Kidney (tissue), 22 donors: ENCODE results near the gene ZNF648. TPM values are rescaled to one million over a fixed set of nuclear protein-coding genes. Genes with fewer than 3 reads are reported as not detected.

Experiments
- DNase-seq, 5 donors: peaks; one replicate each; pipeline ENCODE4 v3.0.0-alpha.2; 2013 to 2020
- FAIRE-seq: peaks from 2 replicates; lab custom pipeline; 2012; peaks lifted over from hg19 to GRCh38; lab: Jason Lieb, UNC
- H3K27ac ChIP-seq, 2 donors: one replicate each; pipeline ENCODE4 v1.7.0; 2013; ENCODE audit warnings: low read depth in 2 of 2, low read length in 2 of 2, inconsistent platforms in 1 of 2
- H3K27me3 ChIP-seq: one replicate; pipeline ENCODE4 v1.7.1; 2013; ENCODE audit warnings: low read length, inconsistent platforms; ENCODE audit not compliant: control insufficient read depth, insufficient read depth
- H3K36me3 ChIP-seq, 3 donors: one replicate each; pipeline versions ENCODE4 v1.7.0 to v1.7.1; 2013; ENCODE audit warnings: low read length in 3 of 3, control low read depth in 1 of 3, inconsistent platforms in 1 of 3; ENCODE audit not compliant: insufficient read depth in 3 of 3, control insufficient read depth in 2 of 3
- H3K4me1 ChIP-seq, 3 donors: one replicate each; pipeline versions ENCODE4 v1.7.0 to v1.7.1; 2013; ENCODE audit warnings: low read length in 3 of 3, inconsistent platforms in 1 of 3, low read depth in 1 of 3; ENCODE audit not compliant: control insufficient read depth in 2 of 3, insufficient read depth in 2 of 3
- H3K4me3 ChIP-seq, 3 donors: one replicate each; pipeline versions ENCODE4 v1.7.0 to v1.8.1; 2013; ENCODE audit warnings: low read length in 3 of 3, control low read depth in 1 of 3, inconsistent platforms in 1 of 3
- H3K9ac ChIP-seq, 3 donors: one replicate each; pipeline versions ENCODE4 v1.7.0 to v1.7.1; 2013; ENCODE audit warnings: low read length in 3 of 3, control low read depth in 1 of 3, inconsistent platforms in 1 of 3
- H3K9me3 ChIP-seq, 3 donors: one replicate each; pipeline versions ENCODE4 v1.7.0 to v1.7.1; 2013; ENCODE audit warnings: low read length in 3 of 3, control low read depth in 1 of 3, inconsistent platforms in 1 of 3; ENCODE audit not compliant: control insufficient read depth in 2 of 3, insufficient read depth in 1 of 3
- intact Hi-C: fragments of 100-400 bp; cut with DNase I; formaldehyde crosslinking; loops from one replicate; pipeline ENCODE4 v1.11.1; 2022
- long read RNA-seq, 10 donors: library from polyadenylated mRNA in 1 of 10; unstranded in 1 of 10; transcript quantifications; one replicate each; pipeline ENCODE4 v2.0.0 and lab custom pipeline, GENCODE V29; 2021 to 2026
- polyA plus RNA-seq: library from polyadenylated mRNA; stranded (reverse); fragments of 350-450 nt; fragmentation: Illumina TruSeq; extraction: RNeasy Lipid Tissue Mini Kit (QIAGEN cat#74804); gene quantifications from one replicate; pipeline ENCODE4 v1.2.3, GENCODE V29; 2014; ENCODE audit warnings: low read depth, low replicate concordance; ENCODE audit not compliant: insufficient read depth
- total RNA-seq: library from RNA; stranded (reverse); fragmentation: NEBNext Ultra II Directional; extraction: Animal tissue kit (Norgen Biotek cat#: 25700); gene quantifications from one replicate; pipeline ENCODE4 v1.2.1, GENCODE V29; 2021
- TF ChIP-seq, protein P1 (sequence below): IDR thresholded peaks from 3 replicates; pipeline ENCODE4 v1.5.1; 2012; ENCODE audit warnings: mild to moderate bottlenecking, moderate library complexity, borderline replicate concordance; ENCODE audit not compliant: insufficient read depth; ENCODE audit errors: extremely low read depth
- donor health status: control.
- donor health status: control.
- donor health status: control.
- donor health status: control.
- donor health status: control.
- donor health status: DM: yes; HTN: yes; CAD: no.
- donor health status: Normal renal cell carcinoma (clear cell type).

ZNF648 gene, protein sequence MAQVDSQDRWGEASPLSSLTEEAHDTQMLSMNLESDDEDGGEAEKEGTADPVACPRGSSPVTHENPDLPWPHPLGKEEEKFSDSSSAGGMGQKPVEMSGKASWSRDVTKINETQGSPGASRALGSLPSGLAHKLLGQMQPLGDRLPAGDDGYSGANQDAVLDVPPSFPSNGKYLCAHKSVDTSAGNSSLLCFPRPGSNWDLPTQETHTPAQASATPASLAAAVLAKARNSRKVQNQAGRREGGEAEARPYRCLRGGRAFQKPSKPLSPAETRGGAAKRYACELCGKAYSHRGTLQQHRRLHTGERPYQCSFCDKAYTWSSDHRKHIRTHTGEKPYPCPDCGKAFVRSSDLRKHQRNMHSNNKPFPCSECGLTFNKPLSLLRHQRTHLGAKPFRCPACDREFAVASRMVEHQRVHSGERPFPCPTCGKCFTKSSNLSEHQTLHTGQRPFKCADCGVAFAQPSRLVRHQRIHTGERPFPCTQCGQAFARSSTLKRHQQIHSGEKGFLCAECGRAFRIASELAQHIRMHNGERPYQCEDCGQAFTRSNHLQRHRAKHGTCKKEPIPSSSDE
- total RNA-seq = not detected
- polyA plus RNA-seq = not detected
- long read RNA-seq, donor 1 = 0 reads
- long read RNA-seq, donor 2 = 0 reads
- long read RNA-seq, donor 3 = 0 reads
- long read RNA-seq, donor 4 = 0 reads
- long read RNA-seq, donor 5 = 0 reads
- long read RNA-seq, donor 6 = 0 reads
- long read RNA-seq, donor 7 = 0 reads
- long read RNA-seq, donor 8 = 0 reads
- long read RNA-seq, donor 9 = 0 reads
- long read RNA-seq, donor 10, partial matches to known transcripts = 0 of 1 reads
- long read RNA-seq, donor 10, other reads (novel, unspliced or antisense) = 0 of 1 reads

DNA sequence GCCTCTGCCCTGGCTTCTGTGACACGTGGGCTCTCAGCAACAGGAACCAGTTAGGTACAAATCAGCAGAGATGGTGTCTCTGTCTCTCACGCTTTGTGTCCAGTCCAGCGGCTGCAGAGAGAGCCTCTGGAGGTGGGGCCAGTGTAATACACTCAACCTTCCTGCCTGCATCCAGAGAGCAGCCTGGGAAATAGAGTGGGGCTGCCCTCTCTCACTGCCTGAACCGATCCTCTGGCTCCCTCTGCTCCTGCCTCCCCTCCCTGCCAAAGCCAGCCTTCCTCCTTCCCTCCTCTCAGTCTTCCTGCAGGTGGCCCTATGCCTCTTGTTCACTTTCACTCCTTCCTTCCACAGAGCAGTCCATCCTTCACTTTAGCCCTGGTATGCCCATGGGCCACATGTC lies at the start of gene ZNF648:
TSS of gene ZNF648 (minus strand) at position 119 of the 400 bp plus-strand sequence. CDS start 3,702 bp downstream, outside the sequence.
- H3K4me1 ChIP-seq = no peaks in the 10 kb centered on the region
- H3K27me3 ChIP-seq = no peaks in the 10 kb centered on the region
- peak within 1 kb of the TSS in 1 of 3 donors; percentile 14 for H3K4me3 ChIP-seq
- peaks cover 0 to 4% (median 0%) of the 10 kb centered on the region in 3 donors for H3K9me3 ChIP-seq
- no peak for FAIRE-seq
- H3K36me3 ChIP-seq = no peaks in the 10 kb centered on the region
- H3K27ac ChIP-seq = no peak within 1 kb of the TSS
- peak in 1 of 5 donors; percentile 14 for DNase-seq
- TF ChIP-seq, protein P1, sequence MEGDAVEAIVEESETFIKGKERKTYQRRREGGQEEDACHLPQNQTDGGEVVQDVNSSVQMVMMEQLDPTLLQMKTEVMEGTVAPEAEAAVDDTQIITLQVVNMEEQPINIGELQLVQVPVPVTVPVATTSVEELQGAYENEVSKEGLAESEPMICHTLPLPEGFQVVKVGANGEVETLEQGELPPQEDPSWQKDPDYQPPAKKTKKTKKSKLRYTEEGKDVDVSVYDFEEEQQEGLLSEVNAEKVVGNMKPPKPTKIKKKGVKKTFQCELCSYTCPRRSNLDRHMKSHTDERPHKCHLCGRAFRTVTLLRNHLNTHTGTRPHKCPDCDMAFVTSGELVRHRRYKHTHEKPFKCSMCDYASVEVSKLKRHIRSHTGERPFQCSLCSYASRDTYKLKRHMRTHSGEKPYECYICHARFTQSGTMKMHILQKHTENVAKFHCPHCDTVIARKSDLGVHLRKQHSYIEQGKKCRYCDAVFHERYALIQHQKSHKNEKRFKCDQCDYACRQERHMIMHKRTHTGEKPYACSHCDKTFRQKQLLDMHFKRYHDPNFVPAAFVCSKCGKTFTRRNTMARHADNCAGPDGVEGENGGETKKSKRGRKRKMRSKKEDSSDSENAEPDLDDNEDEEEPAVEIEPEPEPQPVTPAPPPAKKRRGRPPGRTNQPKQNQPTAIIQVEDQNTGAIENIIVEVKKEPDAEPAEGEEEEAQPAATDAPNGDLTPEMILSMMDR = no peak
- H3K9ac ChIP-seq = no peak within 1 kb of the TSS
- intact Hi-C loops = no loop called here

DNA sequence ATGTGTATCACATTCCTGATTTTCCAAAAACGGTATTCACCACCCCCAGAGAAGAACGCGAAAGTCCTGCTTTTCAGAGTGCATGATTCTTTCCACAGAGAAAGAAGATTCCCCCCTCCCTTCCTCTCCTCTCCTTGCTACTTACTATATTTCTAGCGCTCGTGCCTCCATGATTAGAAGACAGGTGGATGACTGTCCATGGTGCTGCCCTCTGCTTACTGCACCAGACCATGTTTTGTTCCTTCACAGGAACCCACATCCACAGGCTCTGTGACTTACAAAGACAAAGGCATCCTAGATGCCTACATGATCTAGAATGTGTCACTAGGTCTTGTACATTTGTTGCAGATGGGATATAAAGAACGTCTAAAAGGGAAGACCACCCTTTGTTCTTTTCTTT lies 49.1 kb upstream of the ZNF648 start:
- Histone ChIP-seq H3K9ac (no peak overlapping the region), H3K27me3 (no peaks in the 10 kb centered on the region), H3K27ac (no peak overlapping the region), H3K4me3 (no peak overlapping the region), H3K9me3 (peaks cover 0 to 7% (median 0%) of the 10 kb centered on the region in 3 donors), H3K36me3 (no peaks in the 10 kb centered on the region), H3K4me1 (no peaks in the 10 kb centered on the region)
- TF ChIP-seq, protein P1 = no peak
- no peak for FAIRE-seq
- intact Hi-C loops = no loop called here
- DNase-seq = no peak

DNA sequence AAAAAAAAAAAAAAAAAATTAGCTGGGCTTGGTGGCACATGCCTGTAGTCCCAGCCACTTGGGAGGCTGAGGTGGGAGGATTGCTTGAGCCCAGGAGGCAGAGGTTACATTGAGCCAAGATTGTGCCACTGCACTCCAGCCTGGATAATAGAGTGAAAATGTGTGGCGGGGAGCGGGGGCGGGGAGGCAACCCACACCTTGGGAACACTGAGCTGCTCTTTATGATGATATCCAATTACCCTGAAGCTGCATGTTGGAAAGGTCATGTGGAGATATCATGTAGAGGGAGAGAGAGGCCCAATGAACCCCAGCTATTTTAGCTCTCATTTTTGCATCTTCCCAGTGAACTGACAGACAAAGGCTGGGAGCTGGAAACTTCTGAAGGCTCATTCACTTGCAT lies 48.3 kb upstream of the ZNF648 start:
- no peak overlapping the region for H3K27ac ChIP-seq
- peaks cover 0 to 7% (median 0%) of the 10 kb centered on the region in 3 donors for H3K9me3 ChIP-seq
- H3K4me1 ChIP-seq = no peaks in the 10 kb centered on the region
- no peaks in the 10 kb centered on the region for H3K27me3 ChIP-seq
- H3K4me3 ChIP-seq = no peak overlapping the region
- no peak overlapping the region for H3K9ac ChIP-seq
- TF ChIP-seq, protein P1 = no peak
- intact Hi-C loops = no loop called here
- no peaks in the 10 kb centered on the region for H3K36me3 ChIP-seq
- DNase-seq (no peak), FAIRE-seq (no peak)
